Skin of body (tissue), 2 donors: ENCODE measurements around the gene SLC6A19. TPM values are rescaled to one million over a fixed set of nuclear protein-coding genes. Genes with fewer than 3 reads are reported as not detected.

Experiments
- DNase-seq: peaks from one replicate; lab custom pipeline; 2025; lab: John Stamatoyannopoulos, UW
- total RNA-seq: library from RNA; depleted of rRNA; stranded (reverse); fragments of >200 nt; gene quantifications from one replicate; pipeline ENCODE4 v1.2.3, GENCODE V29; 2014

Gene SLC6A19
- total RNA-seq, 1 donor from 2014 or later, result not detected

DNA sequence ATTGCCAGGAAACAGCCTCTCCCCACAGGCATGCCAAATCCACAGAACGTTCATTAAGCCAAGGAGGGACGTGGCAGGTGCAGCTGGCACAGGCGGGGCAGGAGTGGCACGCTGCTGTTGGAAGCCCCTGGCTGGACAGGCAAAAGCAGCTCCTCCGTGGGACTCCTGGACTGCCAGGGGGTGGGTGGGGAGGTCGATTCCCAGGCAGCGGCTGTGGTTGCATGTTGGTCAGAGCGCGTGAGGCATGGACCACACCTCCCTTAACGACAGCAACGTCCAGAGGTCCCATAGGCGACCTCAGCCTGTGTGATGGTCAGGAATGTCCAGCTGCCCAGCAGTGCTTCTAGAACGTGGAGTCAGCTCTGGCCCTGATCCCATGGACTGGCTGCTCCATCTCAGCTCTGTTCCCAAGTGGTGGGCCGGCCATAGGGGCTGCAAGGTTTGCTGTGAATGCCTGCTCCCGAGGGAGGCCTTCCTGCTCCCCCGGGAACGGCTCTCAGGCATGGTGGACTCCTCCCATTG lies 6.9 kb downstream of the SLC6A19 start:
- DNase-seq, result no peak

DNA sequence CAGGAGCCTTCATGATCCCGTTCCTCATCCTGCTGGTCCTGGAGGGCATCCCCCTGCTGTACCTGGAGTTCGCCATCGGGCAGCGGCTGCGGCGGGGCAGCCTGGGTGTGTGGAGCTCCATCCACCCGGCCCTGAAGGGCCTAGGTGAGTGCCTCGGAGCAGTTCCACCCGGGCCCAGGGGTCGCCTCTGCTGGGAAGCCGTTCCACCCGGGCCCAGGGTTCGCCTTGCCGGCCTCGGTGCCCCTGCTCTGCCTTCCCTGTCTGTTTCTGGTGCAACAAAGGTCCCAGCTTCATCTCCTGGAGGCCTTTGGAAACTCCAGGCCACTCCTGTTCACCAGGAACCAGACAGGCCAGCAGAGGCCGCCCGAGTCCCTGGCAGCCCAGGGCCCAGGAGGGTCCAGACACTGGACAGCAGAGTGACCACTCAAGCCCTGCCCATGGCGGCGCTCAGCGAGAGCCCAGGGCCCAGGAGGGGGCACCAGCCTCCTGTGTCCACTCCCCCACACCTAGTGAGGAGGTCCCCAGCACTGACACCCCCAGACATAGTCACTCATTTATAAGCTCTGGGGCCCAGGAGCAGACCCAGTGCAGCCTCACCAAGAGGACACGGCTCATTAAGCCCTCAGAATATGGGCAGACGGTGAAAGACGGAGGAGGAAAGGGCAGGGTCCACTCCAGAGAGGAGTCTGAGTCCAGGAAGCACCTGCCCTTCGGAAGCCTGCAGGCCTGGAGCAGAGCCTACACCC lies 7.5 kb downstream of the SLC6A19 start:
- no peak for DNase-seq

DNA sequence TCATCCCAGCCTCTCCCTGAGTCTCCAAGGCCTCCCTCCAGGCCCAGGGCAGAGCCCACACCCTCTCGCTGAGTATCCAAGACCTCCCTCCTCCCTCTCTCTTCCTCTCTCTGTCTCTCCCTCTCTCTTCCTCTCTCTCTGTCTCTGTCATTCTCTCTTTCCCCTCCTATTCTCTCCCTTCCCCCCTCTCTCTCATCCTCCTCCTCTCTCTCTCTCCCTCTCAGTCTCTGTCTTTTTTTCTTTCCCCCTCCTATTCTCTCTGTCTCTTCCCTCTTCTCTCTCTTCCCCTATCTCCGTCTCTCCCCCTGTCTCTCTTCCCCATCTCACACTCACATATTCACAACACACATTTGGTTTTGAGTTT lies 8.1 kb downstream of the SLC6A19 start:
- no peak for DNase-seq

DNA sequence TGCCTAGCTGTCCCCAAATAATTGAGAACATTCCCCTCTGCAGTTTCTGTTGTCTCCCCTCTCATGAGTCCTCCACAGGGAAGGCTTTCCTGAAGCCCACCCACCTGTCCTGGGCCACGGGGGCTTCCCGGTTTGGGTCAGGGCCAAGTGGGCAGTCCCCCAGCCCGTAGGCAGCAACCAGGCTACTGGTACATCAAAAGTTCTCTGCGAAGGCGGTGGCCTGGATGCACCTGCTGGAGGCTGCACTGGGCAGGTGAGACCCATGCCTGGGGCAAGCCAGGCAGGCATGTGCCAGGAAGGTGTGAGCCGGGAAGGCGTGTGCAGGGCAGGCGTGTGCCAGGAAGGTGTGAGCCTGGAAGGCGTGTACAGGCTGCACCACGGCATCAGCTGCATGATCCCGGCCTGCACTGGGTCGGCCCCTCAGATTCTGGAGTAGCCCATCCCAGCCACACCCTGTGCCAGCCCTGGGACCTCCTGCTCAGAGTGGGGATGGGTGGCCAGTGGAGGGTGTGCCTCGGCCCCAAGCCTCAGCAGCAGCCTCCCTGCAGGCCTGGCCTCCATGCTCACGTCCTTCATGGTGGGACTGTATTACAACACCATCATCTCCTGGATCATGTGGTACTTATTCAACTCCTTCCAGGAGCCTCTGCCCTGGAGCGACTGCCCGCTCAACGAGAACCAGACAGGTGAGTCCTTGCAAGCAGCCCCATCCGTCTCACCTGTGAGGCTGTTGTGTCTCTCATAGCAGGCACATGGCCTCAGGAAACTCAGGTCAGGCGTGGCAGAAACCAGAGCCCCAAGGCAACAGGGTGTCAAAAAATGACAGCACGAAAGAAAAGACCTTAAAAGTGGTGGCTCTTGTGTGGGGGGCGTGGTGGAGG lies 8.7 kb downstream of the SLC6A19 start:
- DNase-seq, result no peak

DNA sequence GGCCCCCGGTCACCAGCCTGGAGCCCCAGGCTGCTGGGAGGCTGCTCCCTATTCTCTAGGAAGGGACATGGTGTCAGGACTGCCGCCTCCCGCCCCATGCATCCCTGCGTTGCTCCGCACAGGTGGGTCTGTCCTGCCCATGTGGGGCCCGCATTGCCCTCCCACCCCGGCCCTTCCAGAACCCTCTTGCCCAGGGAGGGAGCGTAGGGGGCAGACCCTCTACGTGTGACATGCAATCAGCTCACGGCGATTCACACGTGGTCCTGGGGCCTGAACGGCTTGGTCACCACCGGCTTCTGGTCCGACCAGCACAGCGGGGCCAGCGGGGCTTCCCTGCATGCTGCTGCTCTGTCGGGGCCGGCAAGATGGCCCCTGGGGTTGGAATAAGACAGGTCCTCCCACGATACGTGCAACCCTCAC lies 9.4 kb downstream of the SLC6A19 start:
- DNase-seq, result no peak

DNA sequence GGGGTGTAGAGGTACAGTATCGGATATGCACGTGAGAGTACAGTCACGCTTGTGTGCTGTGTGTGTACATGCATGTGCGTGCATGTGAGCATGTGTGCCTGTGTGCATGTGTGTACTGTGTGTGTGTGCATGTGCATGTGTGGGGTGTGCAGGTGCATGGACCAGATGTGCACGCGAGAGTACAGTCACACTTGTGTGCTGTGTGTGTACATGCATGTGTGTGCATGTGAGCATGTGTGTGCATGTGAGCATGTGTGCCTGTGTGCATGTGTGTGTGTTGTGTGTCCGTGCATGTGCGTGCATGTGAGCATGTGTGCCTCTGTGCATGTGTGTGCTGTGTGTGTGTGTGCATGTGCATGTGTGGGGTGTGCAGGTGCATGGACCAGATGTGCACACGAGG lies 10.3 kb downstream of the SLC6A19 start:
- DNase-seq, result no peak

DNA sequence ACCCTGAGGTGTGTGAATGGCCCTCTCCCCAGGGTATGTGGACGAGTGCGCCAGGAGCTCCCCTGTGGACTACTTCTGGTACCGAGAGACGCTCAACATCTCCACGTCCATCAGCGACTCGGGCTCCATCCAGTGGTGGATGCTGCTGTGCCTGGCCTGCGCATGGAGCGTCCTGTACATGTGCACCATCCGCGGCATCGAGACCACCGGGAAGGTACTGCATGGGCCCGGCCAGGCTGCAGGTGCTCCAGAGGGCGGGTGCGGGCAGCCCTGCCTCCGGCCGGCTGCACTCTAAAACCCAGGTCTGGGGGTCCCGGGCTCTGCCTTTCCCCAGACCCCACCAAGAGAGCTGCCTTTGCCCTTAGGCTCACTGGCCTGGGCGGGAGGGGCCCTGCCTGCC lies 10.9 kb downstream of the SLC6A19 start:
- DNase-seq, result no peak

DNA sequence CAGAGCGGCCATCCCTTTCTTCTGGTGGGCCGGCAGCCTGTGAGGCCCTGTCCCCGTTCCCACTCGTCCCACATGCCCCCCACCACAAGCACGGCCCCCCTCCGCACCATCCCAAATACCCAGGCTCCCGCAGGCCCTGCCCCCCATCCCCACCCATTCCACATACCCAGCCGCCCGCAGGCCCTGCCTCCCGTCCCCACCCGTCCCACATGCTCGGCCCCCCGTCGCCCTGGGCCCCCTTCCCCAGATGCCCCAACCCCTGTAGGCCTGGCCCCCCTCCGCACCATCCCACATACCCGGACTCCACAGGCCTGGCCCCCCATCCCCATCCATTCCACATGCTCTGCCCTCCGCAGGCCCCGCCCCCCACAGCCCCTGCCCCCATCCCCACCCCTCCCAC lies 11.5 kb downstream of the SLC6A19 start:
- DNase-seq, result no peak

DNA sequence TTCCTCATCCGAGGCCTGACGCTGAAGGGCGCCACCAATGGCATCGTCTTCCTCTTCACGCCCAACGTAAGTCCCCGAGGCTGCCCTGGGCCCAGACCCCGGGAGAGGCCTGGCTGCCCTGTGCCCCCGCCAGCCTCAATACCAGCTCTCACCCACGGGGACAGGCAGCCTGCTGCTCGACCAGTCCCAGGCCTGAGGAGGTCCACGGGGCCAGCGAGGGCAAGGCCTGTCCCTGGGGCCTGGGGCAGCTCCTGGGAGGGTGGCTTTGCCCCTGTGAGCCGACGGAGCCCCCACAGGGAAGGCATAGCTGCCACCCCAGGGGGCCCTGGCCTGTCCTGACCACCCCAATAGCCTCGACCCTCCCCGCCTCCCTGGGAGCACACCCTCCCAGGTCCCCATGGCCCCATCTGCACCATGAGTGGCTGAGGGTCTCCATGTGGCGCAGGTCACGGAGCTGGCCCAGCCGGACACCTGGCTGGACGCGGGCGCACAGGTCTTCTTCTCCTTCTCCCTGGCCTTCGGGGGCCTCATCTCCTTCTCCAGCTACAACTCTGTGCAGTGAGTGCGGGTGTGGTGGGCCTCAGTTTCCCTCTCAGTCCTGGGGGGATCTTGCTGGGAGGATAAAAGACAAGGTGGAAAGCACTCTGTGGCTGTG lies 12.2 kb downstream of the SLC6A19 start:
- DNase-seq, result no peak

DNA sequence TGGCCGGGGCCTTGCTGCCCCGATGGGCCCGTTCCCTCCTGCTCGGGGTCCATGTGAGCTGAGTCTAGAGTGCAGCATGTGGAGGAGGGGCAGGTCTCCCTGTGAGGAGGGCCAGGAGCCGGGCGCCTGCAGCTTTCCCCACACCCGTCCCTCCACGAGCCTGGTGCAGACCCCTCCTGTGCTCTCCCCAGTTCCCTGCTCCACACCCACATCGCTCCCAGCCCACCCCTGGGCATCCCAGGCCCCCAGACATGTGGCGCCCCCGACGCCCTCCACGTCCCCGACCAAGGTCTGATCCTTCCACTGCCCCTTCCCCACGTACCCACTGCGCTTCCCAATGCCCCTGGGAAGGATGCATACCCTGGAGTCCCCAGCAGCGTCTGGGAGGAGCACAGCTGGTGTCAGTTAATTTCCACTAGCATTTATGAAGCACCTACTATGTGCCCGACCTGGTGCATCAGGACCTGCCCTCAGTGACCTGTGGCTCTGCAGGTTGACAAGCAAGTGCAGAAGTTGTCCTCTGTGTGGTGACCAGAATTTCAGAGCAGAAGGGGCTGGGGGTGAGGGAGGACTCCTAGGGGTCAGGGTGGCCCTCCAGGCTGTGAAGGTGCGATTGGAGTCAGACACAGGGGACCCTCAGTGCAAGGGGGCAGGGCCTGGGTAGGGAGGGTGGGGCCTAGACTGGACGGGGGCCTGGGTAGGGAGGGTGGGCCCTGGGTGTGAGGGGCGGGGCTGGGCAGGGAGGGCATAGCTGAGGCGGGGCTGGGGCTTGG lies 13.0 kb downstream of the SLC6A19 start:
- DNase-seq, result no peak

DNA sequence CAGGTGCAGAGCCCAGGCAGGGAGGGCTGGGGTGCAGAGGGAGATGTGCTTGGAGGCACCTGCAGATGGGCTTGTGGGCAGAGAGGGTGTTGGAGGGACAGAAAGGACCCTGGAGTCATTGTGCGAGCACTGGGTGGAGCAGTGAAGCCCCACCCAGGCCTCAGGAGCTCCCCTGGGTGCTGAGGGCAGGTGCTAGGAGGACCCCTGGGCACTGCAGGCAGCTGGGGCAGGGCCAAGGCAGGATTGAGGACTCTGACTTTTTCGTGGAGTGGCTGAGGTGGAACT lies 13.5 kb downstream of the SLC6A19 start:
- no peak for DNase-seq

DNA sequence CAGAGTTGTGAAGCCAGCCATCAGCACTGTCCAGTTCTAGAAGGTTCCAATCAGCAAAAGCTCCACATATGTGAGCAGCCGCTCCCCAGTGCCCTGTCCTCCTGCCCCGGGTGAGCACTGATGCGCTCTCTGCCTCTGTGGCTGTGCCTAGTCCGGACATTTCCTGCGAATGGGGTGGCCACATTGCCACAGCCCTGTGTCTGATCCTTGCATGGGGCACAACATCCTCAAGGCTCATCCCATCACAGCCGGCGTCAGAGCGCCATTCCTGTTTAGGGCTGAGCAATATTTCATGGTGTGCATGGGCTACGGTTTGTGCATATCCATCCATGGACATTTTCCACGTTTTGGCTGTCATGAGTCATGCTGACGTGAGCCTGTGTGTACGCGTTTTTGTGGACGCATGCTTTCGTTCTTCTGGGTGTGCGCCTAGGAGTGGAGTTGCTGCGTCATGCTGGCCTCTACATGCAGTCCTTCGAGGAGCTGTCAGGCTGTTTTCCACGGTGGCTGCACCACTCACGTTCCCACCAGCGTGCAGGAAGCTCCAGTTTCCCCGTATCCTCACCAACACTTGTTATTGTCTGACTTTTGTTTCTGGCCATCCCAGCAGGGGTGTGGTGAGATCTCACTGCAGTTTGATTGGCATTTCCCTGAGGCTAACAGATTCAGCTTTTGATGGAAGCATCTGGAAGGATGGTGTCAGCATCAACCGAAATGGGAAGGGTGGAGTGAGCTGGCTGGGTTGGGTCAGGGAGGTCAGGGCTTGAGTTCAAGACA lies 14.1 kb downstream of the SLC6A19 start:
- DNase-seq, result no peak

DNA sequence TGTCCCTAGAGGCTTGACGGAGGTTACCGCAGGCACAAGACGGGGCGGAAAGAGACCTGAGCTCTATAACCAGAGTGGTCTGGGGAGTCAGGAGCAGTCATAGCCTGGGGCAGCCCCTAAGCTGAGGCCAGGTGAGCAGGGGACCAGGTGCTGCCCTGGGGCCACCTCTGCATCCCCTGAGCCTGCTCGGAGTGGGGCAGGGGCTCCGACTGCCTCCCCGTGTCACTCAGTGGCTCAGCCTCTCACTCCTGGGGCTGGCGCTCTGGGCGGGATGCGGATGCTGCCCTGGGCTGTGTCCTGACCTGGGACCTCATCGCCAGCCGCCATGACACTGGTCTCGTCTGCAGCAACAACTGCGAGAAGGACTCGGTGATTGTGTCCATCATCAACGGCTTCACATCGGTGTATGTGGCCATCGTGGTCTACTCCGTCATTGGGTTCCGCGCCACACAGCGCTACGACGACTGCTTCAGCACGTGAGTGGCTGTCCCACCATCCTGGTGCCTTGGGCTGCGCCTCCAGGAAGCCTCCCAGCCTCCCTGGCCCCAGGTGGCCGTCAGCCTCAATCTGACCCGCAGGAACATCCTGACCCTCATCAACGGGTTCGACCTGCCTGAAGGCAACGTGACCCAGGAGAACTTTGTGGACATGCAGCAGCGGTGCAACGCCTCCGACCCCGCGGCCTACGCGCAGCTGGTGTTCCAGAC lies 15.0 kb downstream of the SLC6A19 start:
- DNase-seq, result no peak

DNA sequence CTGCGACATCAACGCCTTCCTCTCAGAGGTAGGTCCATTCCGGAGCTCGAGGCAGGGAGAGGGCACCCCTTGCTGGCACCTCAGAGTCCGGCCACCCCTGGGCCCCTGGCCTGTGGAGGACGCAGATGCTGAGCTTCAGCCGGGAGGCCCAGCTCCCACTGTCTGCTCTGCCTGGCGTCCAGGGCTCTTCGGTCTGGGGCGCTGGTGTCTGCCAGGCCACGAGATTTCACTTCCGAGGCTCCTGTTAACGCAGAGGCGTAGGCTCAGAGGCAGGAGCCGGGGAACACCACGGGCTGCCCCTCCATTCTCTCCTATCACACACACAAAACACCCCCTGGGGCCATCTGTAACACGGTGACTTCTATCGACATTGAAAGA lies 15.5 kb downstream of the SLC6A19 start:
- DNase-seq, result no peak

DNA sequence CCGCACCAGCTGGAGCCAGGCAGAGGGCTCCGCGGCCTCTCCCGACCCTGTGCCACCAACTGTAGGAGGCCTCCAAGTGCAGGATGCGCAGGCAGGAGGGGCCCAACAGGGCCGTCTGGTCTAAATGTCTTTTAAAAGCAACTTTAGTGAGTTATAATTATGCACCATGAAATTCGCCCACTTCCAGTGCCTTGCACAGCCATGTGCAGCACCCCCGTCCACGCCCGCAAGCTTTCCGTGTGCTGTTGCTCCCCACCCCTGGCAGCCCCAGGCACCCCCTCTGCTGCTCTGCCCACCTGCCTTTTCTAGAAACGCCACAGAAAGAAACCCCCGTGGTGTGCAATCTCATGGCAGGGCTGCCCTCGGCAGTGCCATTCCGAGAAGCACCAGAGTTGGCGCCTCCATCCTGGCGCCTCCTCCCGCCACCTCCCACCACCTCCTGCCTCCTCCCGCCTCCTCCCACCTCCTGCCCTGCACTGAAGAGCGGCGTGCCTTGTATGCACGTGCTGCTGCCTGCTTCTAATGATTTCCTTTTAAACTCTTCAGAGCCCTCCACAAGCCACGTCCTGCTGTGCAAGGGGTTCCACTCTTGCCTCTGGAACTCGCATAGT lies 16.3 kb downstream of the SLC6A19 start:
- no peak for DNase-seq

DNA sequence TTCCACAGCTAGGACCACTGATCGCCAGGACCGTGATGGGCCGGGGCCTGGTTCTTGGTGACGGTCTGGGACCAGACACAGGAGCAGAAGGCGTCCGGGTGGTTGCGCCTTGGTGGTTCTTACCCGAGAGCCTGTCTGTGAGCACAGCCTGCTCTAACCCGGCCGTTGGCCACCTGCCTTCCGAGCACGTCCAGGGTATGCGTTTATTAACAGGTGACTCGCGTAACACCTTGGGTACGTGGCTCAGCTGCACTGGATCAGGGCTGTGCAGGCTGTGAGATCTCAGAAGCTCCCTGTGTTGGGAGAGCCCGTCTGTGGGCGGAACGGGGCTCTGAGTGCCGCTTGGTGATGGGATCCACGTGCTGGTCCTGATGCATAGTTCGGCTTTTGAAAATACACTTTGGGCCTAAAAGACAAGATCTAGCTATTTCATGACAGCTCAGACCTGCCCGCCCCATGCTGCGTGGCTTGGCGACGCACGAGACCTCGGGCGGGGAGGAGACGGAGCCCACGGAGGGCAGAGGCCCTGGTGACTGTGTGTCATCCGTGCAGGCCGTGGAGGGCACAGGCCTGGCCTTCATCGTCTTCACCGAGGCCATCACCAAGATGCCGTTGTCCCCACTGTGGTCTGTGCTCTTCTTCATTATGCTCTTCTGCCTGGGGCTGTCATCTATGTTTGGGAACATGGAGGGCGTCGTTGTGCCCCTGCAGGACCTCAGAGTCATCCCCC lies 17.1 kb downstream of the SLC6A19 start:
- DNase-seq, result no peak

DNA sequence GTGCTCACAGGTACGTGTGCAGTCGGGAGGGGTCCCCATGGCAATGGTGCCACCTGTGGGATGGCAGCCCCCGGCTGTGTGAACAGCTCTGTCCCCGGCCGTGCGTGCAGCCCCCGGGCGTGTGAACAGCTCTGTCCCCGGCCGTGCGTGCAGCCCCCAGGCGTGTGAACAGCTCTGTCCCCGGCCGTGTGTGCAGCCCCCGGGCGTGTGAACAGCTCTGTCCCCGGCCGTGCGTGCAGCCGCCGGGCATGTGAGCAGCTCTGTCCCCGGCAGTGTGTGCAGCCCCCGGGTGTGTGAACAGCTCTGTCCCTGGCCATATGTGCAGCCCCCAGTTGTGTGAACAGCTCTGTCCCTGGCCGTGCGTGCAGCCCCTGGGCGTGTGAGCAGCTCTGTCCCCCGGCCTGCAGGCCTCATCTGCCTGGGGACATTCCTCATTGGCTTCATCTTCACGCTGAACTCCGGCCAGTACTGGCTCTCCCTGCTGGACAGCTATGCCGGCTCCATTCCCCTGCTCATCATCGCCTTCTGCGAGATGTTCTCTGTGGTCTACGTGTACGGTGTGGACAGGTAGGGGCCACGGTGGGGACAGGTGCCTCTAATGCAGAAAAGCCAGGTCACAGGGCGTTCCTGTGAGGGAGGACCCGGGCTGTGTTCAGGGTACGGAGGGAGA lies 17.8 kb downstream of the SLC6A19 start:
- DNase-seq, result no peak

DNA sequence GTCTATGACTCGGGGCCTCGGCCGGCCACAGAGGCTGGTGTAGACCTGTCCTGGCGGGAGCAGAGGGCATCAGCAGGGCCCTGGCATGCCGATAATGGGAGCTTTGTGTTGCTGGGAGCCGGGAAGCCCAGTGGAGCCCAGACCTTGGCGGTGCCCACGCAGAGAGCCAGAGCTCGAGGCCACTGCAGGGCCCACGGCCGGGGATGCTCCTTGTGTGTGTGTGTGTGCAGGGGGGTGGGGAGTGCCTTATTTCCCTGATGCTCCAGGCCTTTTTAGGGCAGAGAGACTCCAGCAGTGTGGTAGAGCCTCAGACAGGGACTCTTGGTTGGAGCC lies 18.3 kb downstream of the SLC6A19 start:
- no peak for DNase-seq

DNA sequence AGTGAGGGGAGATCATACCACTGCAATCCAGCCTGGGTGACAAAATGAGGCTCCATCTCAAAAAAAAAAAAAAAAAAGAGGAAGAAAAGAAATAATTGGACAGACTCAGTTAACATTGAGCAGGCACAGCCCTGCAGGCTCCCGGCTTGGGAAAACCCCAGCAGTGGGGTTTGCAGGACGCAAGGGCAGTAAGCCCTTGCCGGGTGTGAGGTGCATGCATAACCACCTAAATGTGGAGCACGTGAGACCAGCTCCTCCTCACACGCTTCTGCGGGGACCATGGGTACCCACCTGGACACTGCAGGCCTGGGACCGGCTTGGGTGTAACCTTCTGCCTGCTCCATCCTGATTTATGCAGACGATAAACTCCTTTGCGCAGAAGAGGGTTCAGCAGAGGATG lies 19.0 kb downstream of the SLC6A19 start:
- DNase-seq, result no peak
